Ammon's horn (tissue), 1 donor: Measurements from ENCODE around the gene PDCD1LG2.

Experiments used
- DNase-seq: peaks from one replicate; pipeline ENCODE4 v3.0.0-alpha.2; 2016; ENCODE audit warnings: low spot score

Gene PDCD1LG2

DNA sequence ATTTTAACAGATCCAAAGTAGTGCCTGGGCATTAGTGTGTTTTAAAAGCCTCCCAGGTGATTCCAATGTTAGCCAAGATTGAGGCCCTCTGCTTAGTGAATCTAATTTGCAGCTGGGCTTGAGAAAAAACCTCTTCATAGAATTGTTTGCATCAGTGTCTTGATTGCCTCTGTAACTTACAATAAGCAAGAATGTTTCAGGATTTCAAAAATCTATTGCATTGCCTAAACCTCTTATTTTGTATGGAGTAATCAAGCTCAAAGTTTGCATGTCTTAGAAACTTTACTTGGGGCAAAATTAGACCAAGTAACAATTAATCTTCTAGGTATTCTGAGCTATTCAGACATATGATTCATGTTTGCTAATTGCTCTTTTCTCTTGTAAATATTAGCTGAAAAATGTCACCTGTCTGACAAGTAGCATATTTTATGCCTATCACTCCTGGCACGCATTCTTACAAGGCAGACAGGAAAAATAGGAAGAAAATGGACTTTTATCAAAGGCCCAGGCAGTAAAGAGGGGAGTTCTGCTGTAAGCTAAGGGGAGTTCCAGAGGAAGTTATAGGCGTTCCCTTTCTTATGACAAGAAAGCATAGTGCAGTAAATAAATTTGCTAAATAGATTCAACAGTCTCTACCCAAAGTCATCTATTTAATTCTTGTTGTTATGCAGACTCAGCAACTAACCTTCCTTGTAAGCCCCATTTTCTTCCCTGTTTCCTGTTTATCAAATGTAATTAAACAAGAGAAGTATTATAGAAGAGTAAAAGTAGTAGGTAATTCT is 21.0 kb downstream of the PDCD1LG2 start:
- no peak for DNase-seq

DNA sequence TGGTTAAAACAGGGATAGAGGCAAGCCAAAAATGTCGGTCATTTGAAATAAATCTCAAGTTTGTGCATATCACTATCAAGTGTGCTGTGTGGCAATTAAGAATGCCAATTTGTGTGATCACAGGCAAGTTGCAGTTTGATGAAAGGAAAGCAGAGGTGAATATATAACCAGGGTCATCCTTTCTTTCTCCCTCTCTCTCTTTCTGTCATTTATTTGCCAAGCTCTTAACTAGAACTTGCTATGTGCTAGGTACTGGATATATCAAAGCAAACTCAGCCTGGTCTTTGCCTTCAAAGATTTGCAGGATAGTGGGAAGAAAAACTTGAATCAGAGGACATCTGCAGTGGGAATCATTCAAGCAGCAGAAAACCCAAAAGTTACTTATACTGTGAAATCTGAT is 22.0 kb downstream of the PDCD1LG2 start:
- DNase-seq = no peak

DNA sequence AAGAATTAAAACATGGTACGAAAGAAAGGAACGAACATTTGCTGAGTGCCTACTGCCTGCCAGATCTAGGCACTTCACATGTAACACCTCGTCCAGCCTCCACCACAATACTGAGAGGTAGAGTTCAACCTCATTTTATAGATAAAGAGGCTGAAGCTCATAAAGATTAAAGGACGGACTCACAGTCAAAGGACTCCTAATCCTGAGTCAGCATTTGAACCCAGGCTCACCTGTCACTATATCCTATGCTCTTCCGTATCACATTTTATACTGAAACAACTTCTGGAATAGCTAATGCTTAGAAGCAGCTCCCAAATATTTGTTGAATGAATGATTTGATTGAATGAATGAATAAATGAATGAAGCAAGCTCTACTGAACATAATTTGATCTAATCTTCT is 22.5 kb downstream of the PDCD1LG2 start:
- DNase-seq = no peak

DNA sequence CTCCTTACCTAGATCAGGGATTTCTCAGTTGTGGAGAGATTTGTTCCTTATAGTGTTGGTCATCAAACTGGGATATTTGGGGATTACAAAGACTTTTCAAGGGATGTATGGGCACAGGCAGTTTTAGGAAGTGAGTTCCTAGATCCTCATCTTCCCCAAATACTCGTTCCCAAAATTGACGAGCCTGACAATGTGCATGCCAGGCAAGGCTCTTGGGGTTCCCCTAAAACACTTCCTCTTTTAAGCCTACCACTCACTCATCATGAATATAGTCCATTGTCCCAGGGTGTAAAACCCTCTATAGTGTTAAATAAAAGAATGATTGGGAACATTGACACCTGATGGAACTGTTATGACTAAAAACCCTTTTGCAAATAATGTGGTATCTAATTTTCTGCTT is 26.4 kb downstream of the PDCD1LG2 start:
- DNase-seq = peak; percentile 35

DNA sequence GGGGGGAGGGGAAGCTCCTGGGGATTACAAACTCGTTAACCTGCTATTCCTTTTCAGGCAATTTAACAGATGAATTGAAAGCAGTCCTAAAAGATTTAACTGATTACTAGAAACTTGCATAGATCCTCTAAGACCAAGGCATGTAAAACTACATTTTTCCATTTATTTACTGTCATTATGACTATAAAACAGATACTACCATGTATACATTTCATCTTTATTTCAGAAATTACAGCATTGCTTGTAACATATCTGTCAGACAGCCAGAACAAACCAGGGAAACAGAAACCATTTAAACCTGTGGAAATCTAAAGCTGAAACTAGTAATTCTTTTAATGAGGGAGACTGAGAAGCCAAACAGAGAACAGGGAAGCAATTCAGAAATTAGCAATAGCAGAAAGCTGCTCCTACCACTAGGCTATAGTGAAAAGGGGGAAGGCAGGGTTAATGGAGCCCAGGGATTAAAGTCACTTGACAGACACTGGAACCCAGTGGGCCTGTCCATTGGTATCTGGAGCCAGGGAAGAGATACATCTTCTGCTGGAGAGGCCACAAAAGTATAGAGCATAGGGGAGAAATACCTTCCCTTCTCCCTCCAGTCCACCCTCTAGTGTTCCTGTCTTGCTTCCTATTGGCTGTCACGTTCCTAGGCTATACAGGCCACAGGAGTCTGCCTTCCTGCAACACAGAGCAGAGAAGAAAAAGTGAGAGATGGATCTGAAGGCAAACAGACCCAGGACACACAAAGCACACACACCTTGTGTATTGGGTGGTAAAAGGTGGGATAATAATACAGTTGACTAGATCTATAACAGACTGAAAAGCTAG is 33.8 kb downstream of the PDCD1LG2 start:
- no peak for DNase-seq

DNA sequence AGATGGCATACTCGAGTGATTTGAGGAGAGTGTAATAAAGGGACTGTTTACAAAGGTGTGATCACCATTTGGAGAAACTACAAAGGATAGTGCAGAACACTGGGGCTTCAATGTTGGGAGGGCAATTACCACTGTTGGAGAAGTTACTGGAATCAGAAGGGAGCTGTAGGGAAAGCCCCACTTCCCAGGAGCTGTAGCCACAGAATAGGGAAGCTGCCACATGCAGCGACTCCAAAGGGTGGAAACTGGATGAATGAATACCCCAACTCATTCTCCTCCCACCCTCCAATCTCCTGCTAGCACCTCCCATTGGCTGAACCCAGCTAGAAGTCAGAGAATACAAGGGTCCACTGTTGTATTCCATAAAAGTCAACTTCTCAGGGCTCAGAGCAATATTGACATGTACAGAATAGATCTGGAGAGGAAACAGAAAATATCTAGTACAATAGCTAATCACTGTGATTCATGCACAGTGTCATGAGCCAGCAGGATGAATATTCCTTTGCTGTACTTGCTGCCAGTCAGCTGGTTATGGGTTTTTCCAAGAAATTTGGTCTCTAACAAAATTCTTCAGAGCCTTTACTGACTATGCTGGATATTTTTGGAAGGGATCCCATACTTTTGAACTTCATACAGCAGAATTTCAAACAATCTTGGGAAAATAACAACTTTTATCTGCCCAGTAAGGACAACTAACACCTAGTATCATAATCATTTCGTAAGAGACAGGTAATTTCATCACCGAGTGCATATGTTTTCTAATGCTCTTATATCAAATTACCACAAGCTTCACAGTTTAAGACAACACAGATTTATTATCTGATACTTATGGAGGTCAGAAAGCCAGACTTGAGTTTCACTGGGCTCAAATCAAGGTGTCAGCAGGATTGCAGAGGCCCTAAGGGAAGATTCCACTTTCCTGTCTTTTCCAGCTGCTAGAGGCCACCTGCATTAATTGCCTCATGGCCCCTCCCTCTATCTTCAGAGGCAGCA is 39.6 kb downstream of the PDCD1LG2 start:
- DNase-seq = peak; percentile 17

DNA sequence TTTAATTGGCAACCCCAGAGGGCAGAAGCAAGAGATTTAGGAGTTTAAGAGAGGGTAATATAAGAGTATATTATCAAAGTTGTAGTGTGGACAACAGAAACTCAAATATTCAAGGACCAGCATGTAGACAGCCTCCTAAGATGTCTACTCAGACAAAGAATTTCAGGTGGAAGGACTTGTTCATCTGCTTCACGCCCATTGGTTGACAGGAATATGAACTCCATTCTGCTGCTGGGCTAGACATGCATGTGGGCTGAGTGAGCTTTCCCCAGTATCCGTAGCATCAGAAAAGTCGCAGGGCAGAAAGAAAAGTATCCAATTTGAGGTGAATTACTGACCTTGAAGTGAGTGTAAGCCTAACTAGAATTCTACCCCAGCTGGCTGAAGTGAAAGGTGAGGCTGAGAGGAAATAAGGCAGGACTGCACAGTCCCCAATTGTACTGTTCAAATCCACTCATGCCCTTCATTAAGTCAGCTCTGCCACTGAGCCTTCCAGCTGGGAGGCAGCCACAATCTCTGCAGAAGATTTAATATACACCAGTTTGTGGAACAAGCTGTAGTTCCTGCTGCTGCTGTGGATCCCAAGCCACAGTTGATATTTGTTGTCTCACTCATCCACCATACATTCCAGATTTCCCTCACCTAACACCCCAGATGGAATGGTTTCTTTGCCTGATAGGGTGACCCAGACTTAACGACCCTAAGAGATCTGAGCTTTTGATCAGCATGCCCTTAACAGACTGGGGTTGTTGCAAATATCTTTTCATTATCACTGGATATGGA is 41.2 kb downstream of the PDCD1LG2 start:
- peak; percentile 21 for DNase-seq

DNA sequence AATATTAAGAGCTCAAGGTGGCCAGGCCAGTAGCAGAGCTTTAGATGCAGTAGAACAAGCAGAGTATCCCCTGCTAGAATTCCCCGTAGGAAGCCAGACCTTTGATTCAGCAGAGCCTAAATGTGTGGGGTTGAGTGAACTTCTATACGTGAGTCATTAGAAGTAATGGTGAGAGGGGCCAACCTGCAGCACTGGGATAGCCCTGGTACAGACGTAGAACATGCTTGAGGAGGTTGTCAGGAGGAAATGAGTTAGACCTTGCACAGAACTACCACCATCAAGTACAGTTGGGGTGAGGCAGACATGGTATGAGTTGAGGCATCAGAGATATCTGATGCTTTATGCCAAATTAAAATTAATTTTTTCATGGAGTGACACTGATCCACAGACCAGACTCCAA is 42.0 kb downstream of the PDCD1LG2 start:
- no peak for DNase-seq

DNA sequence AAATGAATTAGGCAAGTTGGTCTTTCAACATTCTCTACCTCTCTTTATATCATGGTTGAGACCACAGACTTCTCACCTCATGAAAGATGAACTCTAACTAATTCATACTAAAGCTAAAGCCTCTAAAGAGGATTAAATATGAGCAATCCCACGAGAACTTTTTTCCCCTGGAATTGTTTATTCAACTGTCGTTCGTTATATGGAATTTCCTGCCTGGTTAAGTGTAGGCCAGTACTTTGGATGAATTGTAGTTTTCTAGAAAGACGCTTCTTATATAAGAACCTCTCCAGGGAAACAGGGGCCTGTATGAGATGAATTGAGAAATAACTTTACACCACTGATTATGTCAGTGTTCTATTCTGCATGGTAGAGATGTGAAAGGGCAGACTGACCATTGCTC is 42.9 kb downstream of the PDCD1LG2 start:
- DNase-seq = no peak

DNA sequence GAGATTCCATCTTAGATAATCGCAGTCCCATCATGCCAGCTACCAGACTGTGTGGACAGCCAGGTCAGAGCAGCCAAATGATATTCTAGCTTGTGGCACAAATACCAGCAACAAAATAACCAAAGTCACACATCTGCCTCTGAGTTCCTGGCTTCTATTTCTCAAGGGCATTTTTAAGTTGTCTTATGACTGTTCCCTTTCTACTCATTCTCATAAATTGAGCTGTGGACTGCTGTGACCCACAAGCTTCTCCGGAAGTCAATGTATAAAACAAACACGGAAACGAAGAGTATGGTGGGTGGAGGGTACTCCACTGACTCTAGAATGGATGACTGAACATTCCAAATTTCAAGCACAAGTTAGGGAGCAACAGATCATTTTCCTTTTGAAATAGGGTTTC is 43.9 kb downstream of the PDCD1LG2 start:
- DNase-seq = no peak

DNA sequence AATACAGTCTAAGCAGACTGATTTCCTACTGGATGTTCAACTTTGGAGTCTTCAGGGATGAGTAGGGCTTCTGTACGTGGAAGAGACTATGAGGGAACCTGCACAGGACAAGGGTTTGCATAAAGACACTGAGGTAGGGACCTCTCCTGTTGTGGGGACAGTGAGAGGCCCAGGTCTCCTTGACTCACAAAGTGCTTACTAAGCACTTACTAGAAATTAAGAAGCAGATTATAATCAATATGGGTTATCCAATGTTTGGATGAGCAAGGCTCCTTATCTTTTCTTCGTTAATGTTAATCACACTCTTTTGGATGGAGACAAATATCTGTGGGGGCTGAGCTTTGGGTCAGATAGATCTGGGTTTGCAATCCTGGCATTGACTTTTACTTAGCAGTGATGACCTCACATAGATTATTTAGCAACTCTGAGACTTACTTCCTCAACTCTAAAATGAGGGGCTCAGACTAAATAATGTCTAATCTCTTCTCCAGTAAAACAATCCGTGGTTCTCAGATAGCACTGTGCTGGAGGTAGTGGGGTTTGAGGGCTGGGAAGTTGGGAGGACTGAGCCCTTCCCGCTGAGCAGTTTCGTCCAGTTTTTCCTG is 45.9 kb downstream of the PDCD1LG2 start:
- DNase-seq = no peak

DNA sequence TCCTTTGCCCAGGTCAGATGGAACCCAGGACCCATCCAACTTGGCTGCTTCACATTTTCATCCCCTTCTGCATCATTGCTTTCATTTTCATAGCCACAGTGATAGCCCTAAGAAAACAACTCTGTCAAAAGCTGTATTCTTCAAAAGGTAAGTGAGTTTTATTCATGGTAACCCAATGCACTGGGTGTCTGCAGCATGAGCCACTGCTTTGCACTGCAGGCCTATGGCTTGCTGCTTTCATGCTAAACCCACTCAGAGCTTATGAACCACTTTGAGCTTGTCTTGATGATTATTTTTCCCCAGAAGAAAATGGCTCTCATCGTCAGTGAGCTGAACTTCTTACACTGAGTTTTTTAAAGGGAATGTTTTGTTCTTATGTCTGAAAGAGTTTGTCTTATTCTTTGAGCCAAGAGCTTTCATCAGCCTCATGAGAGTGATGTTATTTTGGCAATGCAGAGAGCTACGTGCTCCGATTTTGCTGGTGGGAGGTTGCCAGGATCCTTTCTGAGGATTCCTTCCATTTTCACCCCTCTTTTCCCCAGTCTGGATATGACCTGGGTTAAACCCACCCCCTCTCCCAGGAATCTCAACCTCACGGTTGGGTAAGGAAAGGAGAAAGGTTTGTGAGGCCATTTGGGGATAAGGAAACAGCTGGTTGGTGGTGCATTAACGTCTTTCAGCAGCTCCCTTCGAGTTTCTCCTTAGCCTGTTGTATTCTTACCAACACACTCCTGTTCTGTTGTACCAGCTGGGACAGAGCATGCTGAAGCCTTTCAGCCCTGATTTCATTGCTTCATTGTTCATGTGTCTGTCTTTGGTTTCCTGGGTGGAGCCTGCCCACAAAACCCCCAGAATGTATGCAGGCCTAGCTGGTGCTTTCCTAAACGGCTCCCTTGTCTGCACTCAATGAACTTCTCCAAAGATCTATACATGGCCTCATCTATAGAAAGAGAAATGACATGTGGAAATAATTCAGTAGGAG is 47.6 kb downstream of the PDCD1LG2 start:
- peak; percentile 46 for DNase-seq

DNA sequence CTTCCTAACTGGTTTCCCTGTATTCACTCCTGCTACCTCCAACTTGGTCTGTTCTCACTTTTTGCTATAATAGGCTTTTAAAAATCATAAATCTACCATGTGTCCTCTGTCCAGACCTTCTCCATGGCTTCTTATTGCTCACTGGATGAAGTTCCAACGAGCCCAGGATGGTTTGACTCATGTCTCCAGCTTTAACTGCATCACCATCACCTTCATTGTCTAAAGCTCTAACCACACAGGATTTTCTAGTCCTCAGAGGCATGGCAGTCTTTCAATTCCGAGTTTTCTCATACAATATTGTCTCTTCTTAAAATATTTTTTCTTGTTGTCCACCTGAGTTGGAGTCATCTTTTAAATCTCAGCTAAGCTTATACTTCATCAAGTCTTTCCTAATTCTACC is 49.3 kb downstream of the PDCD1LG2 start:
- DNase-seq = no peak

DNA sequence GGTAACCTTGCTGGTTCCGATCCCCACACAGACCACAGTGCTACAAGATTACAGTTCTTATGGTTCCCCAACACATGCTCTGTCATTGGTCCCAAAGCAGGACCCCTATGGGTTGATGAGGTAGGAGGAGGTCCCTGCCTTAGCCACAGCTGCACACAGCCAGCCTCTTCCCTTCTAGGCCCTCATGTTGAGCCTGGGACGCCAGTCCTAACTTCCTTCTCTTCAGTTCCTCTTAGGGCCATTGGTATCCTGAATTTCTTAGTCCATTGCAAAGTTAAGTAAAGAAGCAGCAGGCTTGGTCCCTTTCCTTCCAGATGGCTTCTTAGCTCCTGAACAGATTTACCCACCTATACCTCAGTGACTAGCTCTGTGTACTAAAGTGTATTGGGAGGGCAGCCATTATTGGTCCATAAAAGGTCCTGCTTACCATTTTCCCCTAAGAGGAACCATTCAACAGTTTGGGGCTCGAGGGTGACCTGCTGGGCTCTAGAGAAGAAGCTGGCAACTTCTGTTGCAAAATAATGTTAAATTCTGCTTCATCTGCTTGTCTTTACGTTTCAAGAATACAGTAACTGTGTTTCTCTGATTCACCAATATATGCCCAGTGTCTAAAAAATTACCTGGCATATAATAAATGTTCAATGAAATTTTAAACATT is 50.2 kb downstream of the PDCD1LG2 start:
- DNase-seq = peak; percentile 38

DNA sequence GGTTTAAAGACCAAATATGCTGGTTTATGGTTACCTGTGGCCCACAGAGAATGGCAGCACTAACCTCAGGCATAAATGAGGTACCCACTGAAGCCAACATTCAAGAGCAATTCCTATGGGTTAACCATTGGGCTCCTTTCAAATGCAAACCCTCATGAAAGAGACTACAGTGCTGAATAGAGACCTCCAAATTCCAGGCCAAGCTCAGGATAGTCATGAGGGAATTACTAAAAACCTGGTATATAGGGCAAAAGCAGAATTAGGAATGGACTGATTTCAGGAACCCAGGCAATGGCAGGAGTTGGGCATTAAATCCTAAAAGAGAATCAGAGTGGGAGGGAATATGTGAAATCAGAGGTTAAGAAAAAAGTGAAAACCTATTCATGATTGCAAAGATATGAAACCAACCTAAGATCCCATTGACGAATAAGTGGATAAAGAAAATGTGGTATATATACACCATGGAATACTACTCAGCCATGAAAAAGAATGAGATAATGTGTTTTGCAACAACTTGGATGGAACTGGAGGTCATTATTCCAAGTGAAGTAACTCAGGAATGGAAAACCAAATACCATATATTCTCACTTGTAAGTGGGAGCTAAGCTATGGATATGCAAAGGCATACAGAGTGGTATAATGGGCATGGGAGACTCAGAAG is 51.6 kb downstream of the PDCD1LG2 start:
- no peak for DNase-seq

DNA sequence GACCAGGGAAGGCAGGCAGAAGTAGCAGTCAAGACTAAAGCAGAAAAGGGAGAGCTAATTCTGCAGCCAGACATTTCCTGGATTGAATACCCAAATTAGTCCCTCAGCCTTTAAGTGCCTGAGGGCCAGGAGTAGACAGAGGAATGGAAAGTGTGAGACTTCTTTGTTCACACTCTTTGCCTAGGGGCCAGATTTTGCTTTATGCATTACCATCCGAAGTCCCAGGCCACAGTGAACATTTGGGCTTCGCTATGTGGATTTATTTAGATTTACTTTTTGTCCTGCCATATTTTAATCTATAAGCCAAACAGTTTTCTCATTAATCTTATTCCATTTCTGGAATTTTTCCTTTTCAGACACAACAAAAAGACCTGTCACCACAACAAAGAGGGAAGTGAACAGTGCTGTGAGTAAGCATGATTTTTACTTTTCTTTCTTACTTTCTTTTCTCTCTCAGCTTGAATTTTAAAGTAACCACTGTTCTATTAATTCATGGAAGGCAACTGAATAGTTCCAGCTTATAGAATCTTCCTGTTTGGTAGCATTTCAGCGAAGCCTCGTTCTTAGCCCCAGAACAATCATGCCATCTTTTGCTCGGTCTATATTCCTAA is 52.6 kb downstream of the PDCD1LG2 start:
- peak; percentile 6 for DNase-seq

DNA sequence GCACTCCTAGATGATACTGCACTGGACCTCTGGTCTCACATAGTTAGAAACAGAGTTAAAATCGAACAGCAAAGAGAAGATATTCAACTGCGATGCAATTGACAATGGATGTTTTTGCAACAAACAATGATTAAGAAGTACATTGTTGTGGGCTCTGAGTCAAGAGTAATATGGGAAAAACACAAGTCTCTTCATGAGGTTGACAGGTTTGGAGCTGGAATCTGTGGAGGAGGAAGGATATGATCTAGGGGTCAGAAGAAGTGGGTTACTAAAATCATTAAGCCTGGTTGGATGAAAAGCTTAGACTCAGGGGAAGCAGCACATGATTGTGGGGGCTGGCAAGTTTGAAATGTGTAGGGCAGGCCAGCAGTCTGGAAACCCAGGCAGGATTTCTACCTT is 53.1 kb downstream of the PDCD1LG2 start:
- no peak for DNase-seq

DNA sequence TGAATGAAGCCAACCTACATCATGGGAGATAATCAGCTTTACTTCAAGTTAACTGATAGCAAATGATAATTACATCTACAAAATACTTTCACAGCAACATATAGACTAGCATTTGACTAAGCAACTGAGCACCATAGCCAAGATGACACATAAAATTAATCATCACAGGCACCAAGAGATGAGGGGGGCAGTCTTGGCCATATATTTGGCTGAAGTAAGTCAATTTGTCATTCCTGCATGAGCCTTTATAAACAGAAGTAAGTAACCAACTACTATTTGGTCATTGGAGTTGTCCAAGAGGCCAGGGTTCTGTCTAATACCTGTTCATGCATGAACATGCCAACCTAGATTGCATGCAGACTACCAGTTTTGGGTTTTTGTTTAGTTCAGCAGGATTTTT is 53.6 kb downstream of the PDCD1LG2 start:
- DNase-seq = no peak
